Measurements from ENCODE around the gene MYBPC1.

DNA sequence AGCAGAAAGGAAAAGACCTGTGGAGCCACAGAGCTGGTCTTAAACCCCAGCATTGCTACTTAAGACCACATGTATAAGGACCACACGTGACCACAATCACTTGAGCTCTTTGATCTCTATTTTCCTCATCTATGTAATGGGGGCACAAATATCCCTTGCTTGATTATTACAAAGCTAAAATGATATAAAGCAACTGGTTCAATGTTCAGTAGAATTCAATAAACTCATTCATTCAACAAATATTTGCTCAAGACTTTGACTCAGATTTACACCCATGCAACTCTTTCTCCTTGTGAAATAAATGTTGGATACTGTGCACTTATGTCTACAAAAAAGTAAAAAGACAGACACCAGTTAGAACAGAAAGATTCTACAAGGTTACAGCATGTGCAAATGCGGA lies 80.8 kb downstream of the MYBPC1 start:
- TF ChIP-seq, protein P1, sequence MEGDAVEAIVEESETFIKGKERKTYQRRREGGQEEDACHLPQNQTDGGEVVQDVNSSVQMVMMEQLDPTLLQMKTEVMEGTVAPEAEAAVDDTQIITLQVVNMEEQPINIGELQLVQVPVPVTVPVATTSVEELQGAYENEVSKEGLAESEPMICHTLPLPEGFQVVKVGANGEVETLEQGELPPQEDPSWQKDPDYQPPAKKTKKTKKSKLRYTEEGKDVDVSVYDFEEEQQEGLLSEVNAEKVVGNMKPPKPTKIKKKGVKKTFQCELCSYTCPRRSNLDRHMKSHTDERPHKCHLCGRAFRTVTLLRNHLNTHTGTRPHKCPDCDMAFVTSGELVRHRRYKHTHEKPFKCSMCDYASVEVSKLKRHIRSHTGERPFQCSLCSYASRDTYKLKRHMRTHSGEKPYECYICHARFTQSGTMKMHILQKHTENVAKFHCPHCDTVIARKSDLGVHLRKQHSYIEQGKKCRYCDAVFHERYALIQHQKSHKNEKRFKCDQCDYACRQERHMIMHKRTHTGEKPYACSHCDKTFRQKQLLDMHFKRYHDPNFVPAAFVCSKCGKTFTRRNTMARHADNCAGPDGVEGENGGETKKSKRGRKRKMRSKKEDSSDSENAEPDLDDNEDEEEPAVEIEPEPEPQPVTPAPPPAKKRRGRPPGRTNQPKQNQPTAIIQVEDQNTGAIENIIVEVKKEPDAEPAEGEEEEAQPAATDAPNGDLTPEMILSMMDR (conservative IDR thresholded peaks at IDR 0.05) = no peak
- TF ChIP-seq EZH2 (IDR thresholded peaks at IDR 0.05; ENCODE audit: low read depth) = no peak
